ENCODE data around the gene HMG20B.

DNA sequence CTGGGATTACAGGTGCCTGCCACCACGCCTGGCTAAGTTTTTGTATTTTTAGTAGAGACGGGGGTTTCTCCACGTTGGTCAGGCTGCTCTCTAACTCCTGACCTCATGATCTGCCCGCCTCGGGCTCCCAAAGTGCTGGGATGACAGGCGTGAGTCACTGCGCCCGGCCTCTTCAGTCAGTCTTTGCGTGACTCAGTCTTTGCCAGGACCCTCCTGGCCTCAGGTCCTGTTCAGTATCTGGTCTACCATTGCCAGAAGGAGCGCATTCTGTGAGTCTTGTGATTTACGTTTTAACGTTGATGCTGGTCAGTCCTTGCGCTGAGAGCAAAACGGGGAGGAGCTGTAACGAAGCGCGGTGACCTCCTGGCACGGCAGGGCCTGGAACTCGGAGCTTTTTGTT is 7.6 kb upstream of the HMG20B start:
- no peak for TF ChIP-seq TEAD4 (CRISPR knock-in tag; IDR thresholded peaks at IDR 0.05)
- TF ChIP-seq, protein P1, sequence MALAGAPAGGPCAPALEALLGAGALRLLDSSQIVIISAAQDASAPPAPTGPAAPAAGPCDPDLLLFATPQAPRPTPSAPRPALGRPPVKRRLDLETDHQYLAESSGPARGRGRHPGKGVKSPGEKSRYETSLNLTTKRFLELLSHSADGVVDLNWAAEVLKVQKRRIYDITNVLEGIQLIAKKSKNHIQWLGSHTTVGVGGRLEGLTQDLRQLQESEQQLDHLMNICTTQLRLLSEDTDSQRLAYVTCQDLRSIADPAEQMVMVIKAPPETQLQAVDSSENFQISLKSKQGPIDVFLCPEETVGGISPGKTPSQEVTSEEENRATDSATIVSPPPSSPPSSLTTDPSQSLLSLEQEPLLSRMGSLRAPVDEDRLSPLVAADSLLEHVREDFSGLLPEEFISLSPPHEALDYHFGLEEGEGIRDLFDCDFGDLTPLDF (CRISPR knock-in tag; IDR thresholded peaks at IDR 0.05), result no peak
- TF ChIP-seq NFYB (CRISPR knock-in tag; conservative IDR thresholded peaks at IDR 0.05; ENCODE audit: low read depth), result no peak
- TF ChIP-seq, protein P2, sequence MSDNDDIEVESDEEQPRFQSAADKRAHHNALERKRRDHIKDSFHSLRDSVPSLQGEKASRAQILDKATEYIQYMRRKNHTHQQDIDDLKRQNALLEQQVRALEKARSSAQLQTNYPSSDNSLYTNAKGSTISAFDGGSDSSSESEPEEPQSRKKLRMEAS (CRISPR knock-in tag; IDR thresholded peaks at IDR 0.05), result no peak
- TF ChIP-seq, protein P3, sequence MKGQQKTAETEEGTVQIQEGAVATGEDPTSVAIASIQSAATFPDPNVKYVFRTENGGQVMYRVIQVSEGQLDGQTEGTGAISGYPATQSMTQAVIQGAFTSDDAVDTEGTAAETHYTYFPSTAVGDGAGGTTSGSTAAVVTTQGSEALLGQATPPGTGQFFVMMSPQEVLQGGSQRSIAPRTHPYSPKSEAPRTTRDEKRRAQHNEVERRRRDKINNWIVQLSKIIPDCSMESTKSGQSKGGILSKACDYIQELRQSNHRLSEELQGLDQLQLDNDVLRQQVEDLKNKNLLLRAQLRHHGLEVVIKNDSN (CRISPR knock-in tag; IDR thresholded peaks at IDR 0.05), result no peak
- no peak for TF ChIP-seq ZNF263 (CRISPR knock-in tag; IDR thresholded peaks at IDR 0.05; ENCODE audit: low read depth)
- TF ChIP-seq, protein P4, sequence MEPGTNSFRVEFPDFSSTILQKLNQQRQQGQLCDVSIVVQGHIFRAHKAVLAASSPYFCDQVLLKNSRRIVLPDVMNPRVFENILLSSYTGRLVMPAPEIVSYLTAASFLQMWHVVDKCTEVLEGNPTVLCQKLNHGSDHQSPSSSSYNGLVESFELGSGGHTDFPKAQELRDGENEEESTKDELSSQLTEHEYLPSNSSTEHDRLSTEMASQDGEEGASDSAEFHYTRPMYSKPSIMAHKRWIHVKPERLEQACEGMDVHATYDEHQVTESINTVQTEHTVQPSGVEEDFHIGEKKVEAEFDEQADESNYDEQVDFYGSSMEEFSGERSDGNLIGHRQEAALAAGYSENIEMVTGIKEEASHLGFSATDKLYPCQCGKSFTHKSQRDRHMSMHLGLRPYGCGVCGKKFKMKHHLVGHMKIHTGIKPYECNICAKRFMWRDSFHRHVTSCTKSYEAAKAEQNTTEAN (CRISPR knock-in tag; IDR thresholded peaks at IDR 0.05), result no peak
- TF ChIP-seq, protein P5, sequence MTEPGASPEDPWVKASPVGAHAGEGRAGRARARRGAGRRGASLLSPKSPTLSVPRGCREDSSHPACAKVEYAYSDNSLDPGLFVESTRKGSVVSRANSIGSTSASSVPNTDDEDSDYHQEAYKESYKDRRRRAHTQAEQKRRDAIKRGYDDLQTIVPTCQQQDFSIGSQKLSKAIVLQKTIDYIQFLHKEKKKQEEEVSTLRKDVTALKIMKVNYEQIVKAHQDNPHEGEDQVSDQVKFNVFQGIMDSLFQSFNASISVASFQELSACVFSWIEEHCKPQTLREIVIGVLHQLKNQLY (CRISPR knock-in tag; IDR thresholded peaks at IDR 0.05), result no peak
- TF ChIP-seq, protein P6, sequence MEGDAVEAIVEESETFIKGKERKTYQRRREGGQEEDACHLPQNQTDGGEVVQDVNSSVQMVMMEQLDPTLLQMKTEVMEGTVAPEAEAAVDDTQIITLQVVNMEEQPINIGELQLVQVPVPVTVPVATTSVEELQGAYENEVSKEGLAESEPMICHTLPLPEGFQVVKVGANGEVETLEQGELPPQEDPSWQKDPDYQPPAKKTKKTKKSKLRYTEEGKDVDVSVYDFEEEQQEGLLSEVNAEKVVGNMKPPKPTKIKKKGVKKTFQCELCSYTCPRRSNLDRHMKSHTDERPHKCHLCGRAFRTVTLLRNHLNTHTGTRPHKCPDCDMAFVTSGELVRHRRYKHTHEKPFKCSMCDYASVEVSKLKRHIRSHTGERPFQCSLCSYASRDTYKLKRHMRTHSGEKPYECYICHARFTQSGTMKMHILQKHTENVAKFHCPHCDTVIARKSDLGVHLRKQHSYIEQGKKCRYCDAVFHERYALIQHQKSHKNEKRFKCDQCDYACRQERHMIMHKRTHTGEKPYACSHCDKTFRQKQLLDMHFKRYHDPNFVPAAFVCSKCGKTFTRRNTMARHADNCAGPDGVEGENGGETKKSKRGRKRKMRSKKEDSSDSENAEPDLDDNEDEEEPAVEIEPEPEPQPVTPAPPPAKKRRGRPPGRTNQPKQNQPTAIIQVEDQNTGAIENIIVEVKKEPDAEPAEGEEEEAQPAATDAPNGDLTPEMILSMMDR (IDR thresholded peaks at IDR 0.05), result no peak
- TF ChIP-seq, protein P7, sequence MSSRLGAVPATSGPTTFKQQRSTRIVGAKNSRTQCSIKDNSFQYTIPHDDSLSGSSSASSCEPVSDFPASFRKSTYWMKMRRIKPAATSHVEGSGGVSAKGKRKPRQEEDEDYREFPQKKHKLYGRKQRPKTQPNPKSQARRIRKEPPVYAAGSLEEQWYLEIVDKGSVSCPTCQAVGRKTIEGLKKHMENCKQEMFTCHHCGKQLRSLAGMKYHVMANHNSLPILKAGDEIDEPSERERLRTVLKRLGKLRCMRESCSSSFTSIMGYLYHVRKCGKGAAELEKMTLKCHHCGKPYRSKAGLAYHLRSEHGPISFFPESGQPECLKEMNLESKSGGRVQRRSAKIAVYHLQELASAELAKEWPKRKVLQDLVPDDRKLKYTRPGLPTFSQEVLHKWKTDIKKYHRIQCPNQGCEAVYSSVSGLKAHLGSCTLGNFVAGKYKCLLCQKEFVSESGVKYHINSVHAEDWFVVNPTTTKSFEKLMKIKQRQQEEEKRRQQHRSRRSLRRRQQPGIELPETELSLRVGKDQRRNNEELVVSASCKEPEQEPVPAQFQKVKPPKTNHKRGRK (CRISPR knock-in tag; IDR thresholded peaks at IDR 0.05; ENCODE audit: borderline replicate concordance), result no peak
- TF ChIP-seq, protein P8, sequence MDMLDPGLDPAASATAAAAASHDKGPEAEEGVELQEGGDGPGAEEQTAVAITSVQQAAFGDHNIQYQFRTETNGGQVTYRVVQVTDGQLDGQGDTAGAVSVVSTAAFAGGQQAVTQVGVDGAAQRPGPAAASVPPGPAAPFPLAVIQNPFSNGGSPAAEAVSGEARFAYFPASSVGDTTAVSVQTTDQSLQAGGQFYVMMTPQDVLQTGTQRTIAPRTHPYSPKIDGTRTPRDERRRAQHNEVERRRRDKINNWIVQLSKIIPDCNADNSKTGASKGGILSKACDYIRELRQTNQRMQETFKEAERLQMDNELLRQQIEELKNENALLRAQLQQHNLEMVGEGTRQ (CRISPR knock-in tag; IDR thresholded peaks at IDR 0.05), result no peak
- TF ChIP-seq CREB1 (CRISPR knock-in tag; IDR thresholded peaks at IDR 0.05), result no peak
- TF ChIP-seq CBFB (CRISPR knock-in tag; IDR thresholded peaks at IDR 0.05; ENCODE audit: low read depth), result no peak
- TF ChIP-seq, protein P9, sequence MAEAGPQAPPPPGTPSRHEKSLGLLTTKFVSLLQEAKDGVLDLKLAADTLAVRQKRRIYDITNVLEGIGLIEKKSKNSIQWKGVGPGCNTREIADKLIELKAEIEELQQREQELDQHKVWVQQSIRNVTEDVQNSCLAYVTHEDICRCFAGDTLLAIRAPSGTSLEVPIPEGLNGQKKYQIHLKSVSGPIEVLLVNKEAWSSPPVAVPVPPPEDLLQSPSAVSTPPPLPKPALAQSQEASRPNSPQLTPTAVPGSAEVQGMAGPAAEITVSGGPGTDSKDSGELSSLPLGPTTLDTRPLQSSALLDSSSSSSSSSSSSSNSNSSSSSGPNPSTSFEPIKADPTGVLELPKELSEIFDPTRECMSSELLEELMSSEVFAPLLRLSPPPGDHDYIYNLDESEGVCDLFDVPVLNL (CRISPR knock-in tag; IDR thresholded peaks at IDR 0.05; ENCODE audit: borderline replicate concordance, low read depth), result no peak

Data from WTC11 (cell line).